Measurements from ENCODE around the gene GLE1.

The GLE1 gene

GRCh38 chr9:128550770-128551656 is 46.5 kb downstream of the GLE1 start:
- in situ Hi-C loops (cut with MboI; ENCODE audit: low sequenced_read_pairs, unreplicated experiment): no loop called here

GRCh38 chr9:128551657-128552152 is 47.2 kb downstream of the GLE1 start:
- in situ Hi-C loops (cut with MboI; ENCODE audit: low sequenced_read_pairs, unreplicated experiment): no loop called here
- no peak for DNase-seq (ENCODE audit: low spot score)
- no peak for TF ChIP-seq CTCF (IDR thresholded peaks at IDR 0.05; ENCODE audit: borderline replicate concordance, control extremely low read depth, extremely low read depth, insufficient read depth, missing control alignments)

More at GRCh38 chr9:128550770-128551656, 46.5 kb downstream of the GLE1 start:
- DNase-seq (ENCODE audit: low spot score): no peak
- TF ChIP-seq CTCF (IDR thresholded peaks at IDR 0.05; ENCODE audit: borderline replicate concordance, control extremely low read depth, extremely low read depth, insufficient read depth, missing control alignments): no peak

GRCh38 chr9:128552153-128552743 is 47.7 kb downstream of the GLE1 start, which contains the start of gene SPTAN1:
Gene SPTAN1 (plus strand): TSS chr9:128552587. CDS start chr9:128566741, 14,154 bp downstream.
- in situ Hi-C loops (cut with MboI; ENCODE audit: low sequenced_read_pairs, unreplicated experiment): no loop called here

GRCh38 chr9:128552744-128553440 is 48.4 kb downstream of the GLE1 start:
- no peak for TF ChIP-seq CTCF (IDR thresholded peaks at IDR 0.05; ENCODE audit: borderline replicate concordance, control extremely low read depth, extremely low read depth, insufficient read depth, missing control alignments)
- peak; percentile 64 for DNase-seq (ENCODE audit: low spot score)
- in situ Hi-C loops (cut with MboI; ENCODE audit: low sequenced_read_pairs, unreplicated experiment): no loop called here

More at GRCh38 chr9:128552153-128552743, 47.7 kb downstream of the GLE1 start, which contains the start of gene SPTAN1:
- DNase-seq (ENCODE audit: low spot score): peak; percentile 100
- no peak for TF ChIP-seq CTCF (IDR thresholded peaks at IDR 0.05; ENCODE audit: borderline replicate concordance, control extremely low read depth, extremely low read depth, insufficient read depth, missing control alignments)

GRCh38 chr9:128553728-128554127 is 49.2 kb downstream of the GLE1 start:
- TF ChIP-seq CTCF (IDR thresholded peaks at IDR 0.05; ENCODE audit: borderline replicate concordance, control extremely low read depth, extremely low read depth, insufficient read depth, missing control alignments): no peak
- no peak for DNase-seq (ENCODE audit: low spot score)
- in situ Hi-C loops (cut with MboI; ENCODE audit: low sequenced_read_pairs, unreplicated experiment): no loop called here
